ENCODE data around the gene FGD3. TPM values are rescaled to one million over a fixed set of nuclear protein-coding genes. Genes with fewer than 3 reads are reported as not detected.

The FGD3 gene
- total RNA-seq, 3 donors from 2014 or later (not counting 1 experiment from before 2014, with no cell fraction given) = 133 to 204 (median 193) TPM

DNA sequence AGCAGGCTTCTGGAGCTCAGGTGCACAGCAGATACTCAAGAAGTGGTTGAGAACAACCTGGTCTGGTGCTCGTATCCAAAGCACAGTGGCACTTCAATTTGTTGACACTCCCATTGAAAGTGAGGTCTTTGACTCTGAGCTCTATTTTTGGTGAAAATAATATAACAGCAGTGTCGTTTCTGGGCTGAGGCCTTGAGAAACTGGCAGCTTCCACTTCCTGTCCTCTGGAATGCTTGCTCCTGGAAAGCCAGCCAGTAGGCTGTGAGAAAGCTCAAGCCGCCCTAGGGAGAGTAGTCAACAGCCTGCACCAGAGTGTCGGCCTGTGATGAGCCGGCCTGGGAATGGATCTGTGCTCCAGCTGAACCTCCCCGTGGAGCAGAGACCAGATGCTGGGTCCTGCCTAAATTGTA lies 104.4 kb downstream of the FGD3 start:
- Mint-ChIP-seq H3K27me3 (ENCODE audit: low read depth in 2 of 2) (peaks cover 16 to 21% of the 10 kb centered on the region in 2 donors), H3K4me3 (no peak overlapping the region), H3K36me3 (no peaks in the 10 kb centered on the region), H3K27ac (no peak overlapping the region), H3K4me1 (peaks cover 0 to 28% of the 10 kb centered on the region in 2 donors), H3K9me3 (no peaks in the 10 kb centered on the region)
- no peak for DNase-seq
- no peak for ATAC-seq
- Histone ChIP-seq H3K36me3 (ENCODE audit: control insufficient read depth, insufficient read depth, low read length) (no peaks in the 10 kb centered on the region), H3K9me3 (ENCODE audit: control insufficient read depth, insufficient read depth, low read length) (no peaks in the 10 kb centered on the region), H3K4me1 (ENCODE audit: control insufficient read depth, insufficient read depth, low read length) (peaks cover 20% of the 10 kb centered on the region), H3K4me3 (ENCODE audit: low read length) (no peak overlapping the region), H3K27ac (ENCODE audit: low read length) (no peak overlapping the region), H3K27me3 (ENCODE audit: control insufficient read depth, insufficient read depth, low read length) (no peaks in the 10 kb centered on the region)
- 91% methylated on average over 6 of the region's 6 CpGs for WGBS (ENCODE audit: insufficient coverage)
- intact Hi-C loops (cut with micrococcal nuclease) = no loop called here
- TF ChIP-seq, protein P1, sequence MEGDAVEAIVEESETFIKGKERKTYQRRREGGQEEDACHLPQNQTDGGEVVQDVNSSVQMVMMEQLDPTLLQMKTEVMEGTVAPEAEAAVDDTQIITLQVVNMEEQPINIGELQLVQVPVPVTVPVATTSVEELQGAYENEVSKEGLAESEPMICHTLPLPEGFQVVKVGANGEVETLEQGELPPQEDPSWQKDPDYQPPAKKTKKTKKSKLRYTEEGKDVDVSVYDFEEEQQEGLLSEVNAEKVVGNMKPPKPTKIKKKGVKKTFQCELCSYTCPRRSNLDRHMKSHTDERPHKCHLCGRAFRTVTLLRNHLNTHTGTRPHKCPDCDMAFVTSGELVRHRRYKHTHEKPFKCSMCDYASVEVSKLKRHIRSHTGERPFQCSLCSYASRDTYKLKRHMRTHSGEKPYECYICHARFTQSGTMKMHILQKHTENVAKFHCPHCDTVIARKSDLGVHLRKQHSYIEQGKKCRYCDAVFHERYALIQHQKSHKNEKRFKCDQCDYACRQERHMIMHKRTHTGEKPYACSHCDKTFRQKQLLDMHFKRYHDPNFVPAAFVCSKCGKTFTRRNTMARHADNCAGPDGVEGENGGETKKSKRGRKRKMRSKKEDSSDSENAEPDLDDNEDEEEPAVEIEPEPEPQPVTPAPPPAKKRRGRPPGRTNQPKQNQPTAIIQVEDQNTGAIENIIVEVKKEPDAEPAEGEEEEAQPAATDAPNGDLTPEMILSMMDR (IDR thresholded peaks at IDR 0.05) = no peak

DNA sequence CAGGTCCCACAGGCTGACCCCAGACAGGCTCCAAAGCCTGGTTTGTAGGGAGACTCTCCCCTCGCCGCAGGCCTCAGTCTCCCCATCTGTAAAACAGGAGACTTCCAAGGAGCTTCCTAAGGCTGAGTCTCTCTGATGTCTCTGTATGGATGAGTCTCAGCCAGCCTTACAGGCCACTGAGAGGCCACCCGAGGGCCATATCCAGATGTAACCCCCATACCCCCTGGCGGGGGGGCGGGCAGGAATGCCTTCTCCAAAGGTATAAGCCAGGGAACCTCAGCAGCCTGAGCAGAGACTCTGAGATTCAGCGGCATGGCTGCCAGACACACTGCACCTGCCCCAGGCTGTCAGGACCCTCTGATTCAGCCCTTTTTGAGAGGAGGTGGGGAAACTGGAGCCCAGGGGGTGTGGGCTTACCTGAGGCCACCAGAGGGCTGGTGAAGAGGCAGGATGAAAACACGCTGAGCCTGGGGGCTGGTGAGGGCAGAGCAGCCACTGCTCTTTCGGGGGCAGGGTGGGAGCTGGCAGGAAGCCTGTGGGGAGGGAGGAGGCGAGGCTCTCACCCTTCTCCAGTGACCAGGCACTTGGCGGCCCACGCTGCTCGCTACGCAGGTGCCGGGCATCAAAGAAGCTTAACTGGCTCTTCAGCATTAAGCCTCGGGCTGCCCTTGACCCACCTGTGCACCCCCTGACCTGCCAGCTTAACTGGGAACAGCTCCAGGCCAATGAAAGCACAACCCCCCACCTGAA lies 105.6 kb downstream of the FGD3 start:
- ATAC-seq (peak in 1 of 3 donors; percentile 38), DNase-seq (no peak)
- peaks cover 0 to 31% of the 10 kb centered on the region in 2 donors for H3K4me1 Mint-ChIP-seq
- Histone ChIP-seq H3K4me1 (ENCODE audit: control insufficient read depth, insufficient read depth, low read length) (peaks cover 23% of the 10 kb centered on the region), H3K27me3 (ENCODE audit: control insufficient read depth, insufficient read depth, low read length) (no peaks in the 10 kb centered on the region), H3K9me3 (ENCODE audit: control insufficient read depth, insufficient read depth, low read length) (no peaks in the 10 kb centered on the region), H3K4me3 (ENCODE audit: low read length) (no peak overlapping the region), H3K27ac (ENCODE audit: low read length) (no peak overlapping the region), H3K36me3 (ENCODE audit: control insufficient read depth, insufficient read depth, low read length) (no peaks in the 10 kb centered on the region)
- no peak overlapping the region for H3K4me3 Mint-ChIP-seq
- TF ChIP-seq, protein P1 (IDR thresholded peaks at IDR 0.05) = no peak
- H3K36me3 Mint-ChIP-seq = no peaks in the 10 kb centered on the region
- WGBS (ENCODE audit: insufficient coverage) = 53% methylated on average over 15 of the region's 15 CpGs
- no peak overlapping the region for H3K27ac Mint-ChIP-seq
- H3K27me3 Mint-ChIP-seq (ENCODE audit: low read depth in 2 of 2) = peaks cover 12 to 14% of the 10 kb centered on the region in 2 donors
- intact Hi-C loops (cut with micrococcal nuclease) = no loop called here
- no peaks in the 10 kb centered on the region for H3K9me3 Mint-ChIP-seq

GRCh38 chr9:93053781-93054331 lies 106.5 kb downstream of the FGD3 start:
- Histone ChIP-seq H3K4me1 (ENCODE audit: control insufficient read depth, insufficient read depth, low read length) (peaks cover 24% of the 10 kb centered on the region), H3K9me3 (ENCODE audit: control insufficient read depth, insufficient read depth, low read length) (no peaks in the 10 kb centered on the region), H3K27ac (ENCODE audit: low read length) (no peak overlapping the region), H3K27me3 (ENCODE audit: control insufficient read depth, insufficient read depth, low read length) (no peaks in the 10 kb centered on the region), H3K36me3 (ENCODE audit: control insufficient read depth, insufficient read depth, low read length) (no peaks in the 10 kb centered on the region), H3K4me3 (ENCODE audit: low read length) (no peak overlapping the region)
- no peaks in the 10 kb centered on the region for H3K36me3 Mint-ChIP-seq
- DNase-seq (no peak), ATAC-seq (no peak)
- TF ChIP-seq, protein P1 (IDR thresholded peaks at IDR 0.05) = no peak
- H3K4me3 Mint-ChIP-seq = no peak overlapping the region
- no peak overlapping the region for H3K27ac Mint-ChIP-seq
- H3K4me1 Mint-ChIP-seq = peaks cover 0 to 28% of the 10 kb centered on the region in 2 donors
- intact Hi-C loops (cut with micrococcal nuclease) = no loop called here
- no peaks in the 10 kb centered on the region for H3K9me3 Mint-ChIP-seq
- 93% methylated on average over 5 of the region's 5 CpGs for WGBS (ENCODE audit: insufficient coverage)
- peaks cover 8 to 10% of the 10 kb centered on the region in 2 donors for H3K27me3 Mint-ChIP-seq (ENCODE audit: low read depth in 2 of 2)

Data from natural killer cell (primary cell).